ENCODE data around the gene ADGRB2. TPM values are rescaled to one million over a fixed set of nuclear protein-coding genes. Genes with fewer than 3 reads are reported as not detected.

Gene ADGRB2, protein sequence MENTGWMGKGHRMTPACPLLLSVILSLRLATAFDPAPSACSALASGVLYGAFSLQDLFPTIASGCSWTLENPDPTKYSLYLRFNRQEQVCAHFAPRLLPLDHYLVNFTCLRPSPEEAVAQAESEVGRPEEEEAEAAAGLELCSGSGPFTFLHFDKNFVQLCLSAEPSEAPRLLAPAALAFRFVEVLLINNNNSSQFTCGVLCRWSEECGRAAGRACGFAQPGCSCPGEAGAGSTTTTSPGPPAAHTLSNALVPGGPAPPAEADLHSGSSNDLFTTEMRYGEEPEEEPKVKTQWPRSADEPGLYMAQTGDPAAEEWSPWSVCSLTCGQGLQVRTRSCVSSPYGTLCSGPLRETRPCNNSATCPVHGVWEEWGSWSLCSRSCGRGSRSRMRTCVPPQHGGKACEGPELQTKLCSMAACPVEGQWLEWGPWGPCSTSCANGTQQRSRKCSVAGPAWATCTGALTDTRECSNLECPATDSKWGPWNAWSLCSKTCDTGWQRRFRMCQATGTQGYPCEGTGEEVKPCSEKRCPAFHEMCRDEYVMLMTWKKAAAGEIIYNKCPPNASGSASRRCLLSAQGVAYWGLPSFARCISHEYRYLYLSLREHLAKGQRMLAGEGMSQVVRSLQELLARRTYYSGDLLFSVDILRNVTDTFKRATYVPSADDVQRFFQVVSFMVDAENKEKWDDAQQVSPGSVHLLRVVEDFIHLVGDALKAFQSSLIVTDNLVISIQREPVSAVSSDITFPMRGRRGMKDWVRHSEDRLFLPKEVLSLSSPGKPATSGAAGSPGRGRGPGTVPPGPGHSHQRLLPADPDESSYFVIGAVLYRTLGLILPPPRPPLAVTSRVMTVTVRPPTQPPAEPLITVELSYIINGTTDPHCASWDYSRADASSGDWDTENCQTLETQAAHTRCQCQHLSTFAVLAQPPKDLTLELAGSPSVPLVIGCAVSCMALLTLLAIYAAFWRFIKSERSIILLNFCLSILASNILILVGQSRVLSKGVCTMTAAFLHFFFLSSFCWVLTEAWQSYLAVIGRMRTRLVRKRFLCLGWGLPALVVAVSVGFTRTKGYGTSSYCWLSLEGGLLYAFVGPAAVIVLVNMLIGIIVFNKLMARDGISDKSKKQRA (N-terminal part only)
- polyA plus RNA-seq (2013) = 0.20 TPM

GRCh38 chr1:31764312-31765040 lies at the start of gene ADGRB2:
TSS of gene ADGRB2 (minus strand) at chr1:31764340. CDS start at chr1:31757221, 7,119 bp downstream.
- WGBS (ENCODE audit: insufficient coverage) = 8% methylated on average over 33 of the region's 59 CpGs

GRCh38 chr1:31812158-31812829 lies 48.2 kb upstream of the ADGRB2 start:
- Histone ChIP-seq H3K27ac (ENCODE audit: insufficient read depth in 1 of 2, low read depth in 1 of 2, low read length in 2 of 2, poor library complexity in 1 of 2, severe bottlenecking in 2 of 2) (no peak overlapping the region), H3K27me3 (replicated peaks in 2 of 5; ENCODE audit: control insufficient read depth in 4 of 5, insufficient read depth in 5 of 5, low read length in 4 of 5) (no peaks in the 10 kb centered on the region), H3K4me3 (ENCODE audit: control insufficient read depth in 1 of 7, extremely low read depth in 1 of 7, insufficient read depth in 4 of 7, low read depth in 2 of 7, low read length in 6 of 7) (no peak overlapping the region), H3K36me3 (ENCODE audit: control insufficient read depth in 4 of 4, insufficient read depth in 4 of 4, low read length in 3 of 4) (no peaks in the 10 kb centered on the region), H3K4me1 (ENCODE audit: control extremely low read depth in 1 of 4, control insufficient read depth in 4 of 4, insufficient read depth in 4 of 4, low read length in 3 of 4) (peaks cover 0 to 8% (median 3%) of the 10 kb centered on the region in 4 experiments), H3K9me3 (ENCODE audit: control extremely low read depth in 1 of 5, control insufficient read depth in 4 of 5, insufficient read depth in 2 of 5, low read depth in 1 of 5, low read length in 4 of 5) (no peaks in the 10 kb centered on the region)
- ChIA-PET POLR2A (no interaction called here), CTCF (interaction anchor here (1.0 to 2.1 kb wide), 3 partner anchors 9 to 124 kb away, joined by 3 to 7 read pairs (median 3); no protein-coding TSS in a partner anchor)
- WGBS (ENCODE audit: insufficient coverage) = 58% methylated on average over 6 of the region's 9 CpGs
- no peak for DNase-seq

More at GRCh38 chr1:31764312-31765040, at the start of gene ADGRB2:
- Histone ChIP-seq H3K4me1 (ENCODE audit: control extremely low read depth in 1 of 4, control insufficient read depth in 4 of 4, insufficient read depth in 4 of 4, low read length in 3 of 4) (peaks cover 0 to 48% (median 33%) of the 10 kb centered on the region in 4 experiments), H3K27ac (ENCODE audit: insufficient read depth in 1 of 2, low read depth in 1 of 2, low read length in 2 of 2, poor library complexity in 1 of 2, severe bottlenecking in 2 of 2) (no peak within 1 kb of the TSS), H3K36me3 (ENCODE audit: control insufficient read depth in 4 of 4, insufficient read depth in 4 of 4, low read length in 3 of 4) (no peaks in the 10 kb centered on the region), H3K27me3 (replicated peaks in 2 of 5; ENCODE audit: control insufficient read depth in 4 of 5, insufficient read depth in 5 of 5, low read length in 4 of 5) (peaks cover 0 to 38% (median 21%) of the 10 kb centered on the region in 5 experiments), H3K9me3 (ENCODE audit: control extremely low read depth in 1 of 5, control insufficient read depth in 4 of 5, insufficient read depth in 2 of 5, low read depth in 1 of 5, low read length in 4 of 5) (no peaks in the 10 kb centered on the region), H3K4me3 (ENCODE audit: control insufficient read depth in 1 of 7, extremely low read depth in 1 of 7, insufficient read depth in 4 of 7, low read depth in 2 of 7, low read length in 6 of 7) (peak within 1 kb of the TSS in 6 of 7 experiments; percentile 30 to 63 (median 52))
- ChIA-PET POLR2A (interaction anchor here (0.6 kb wide), 1 partner anchor 25 kb away, joined by 3 read pairs; no protein-coding TSS in a partner anchor), CTCF (interaction anchor here (0.6 to 5.5 kb wide), 7 partner anchors 16 to 299 kb away, joined by 3 to 50 read pairs (median 6); no protein-coding TSS in a partner anchor)
- peak in 2 of 3 donors; percentile 70 to 76 for DNase-seq

DNA sequence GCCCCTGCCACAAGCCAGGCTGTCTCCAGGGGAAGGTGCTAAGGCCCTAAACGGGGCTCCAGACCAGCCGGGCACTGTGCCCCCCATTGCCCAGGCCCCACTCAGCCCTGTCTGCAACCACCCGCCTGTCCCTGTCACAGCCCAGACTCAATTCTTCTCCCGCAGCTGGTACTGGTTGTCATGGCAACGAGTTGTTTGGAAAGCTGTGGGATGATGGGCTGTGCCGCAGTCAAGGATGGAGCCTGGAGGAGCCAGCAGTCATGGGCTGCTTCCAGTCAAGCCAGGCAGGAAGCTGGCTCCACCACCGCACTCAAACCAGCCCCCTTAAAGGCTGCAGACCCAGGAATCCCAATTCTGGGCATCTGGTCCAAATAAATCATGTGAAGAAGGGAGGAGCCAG lies 47.5 kb upstream of the ADGRB2 start:
- Histone ChIP-seq H3K9me3 (ENCODE audit: control extremely low read depth in 1 of 5, control insufficient read depth in 4 of 5, insufficient read depth in 2 of 5, low read depth in 1 of 5, low read length in 4 of 5) (no peaks in the 10 kb centered on the region), H3K27ac (ENCODE audit: insufficient read depth in 1 of 2, low read depth in 1 of 2, low read length in 2 of 2, poor library complexity in 1 of 2, severe bottlenecking in 2 of 2) (no peak overlapping the region), H3K27me3 (replicated peaks in 2 of 5; ENCODE audit: control insufficient read depth in 4 of 5, insufficient read depth in 5 of 5, low read length in 4 of 5) (no peaks in the 10 kb centered on the region), H3K36me3 (ENCODE audit: control insufficient read depth in 4 of 4, insufficient read depth in 4 of 4, low read length in 3 of 4) (no peaks in the 10 kb centered on the region), H3K4me1 (ENCODE audit: control extremely low read depth in 1 of 4, control insufficient read depth in 4 of 4, insufficient read depth in 4 of 4, low read length in 3 of 4) (peaks cover 0 to 8% (median 2%) of the 10 kb centered on the region in 4 experiments), H3K4me3 (ENCODE audit: control insufficient read depth in 1 of 7, extremely low read depth in 1 of 7, insufficient read depth in 4 of 7, low read depth in 2 of 7, low read length in 6 of 7) (no peak overlapping the region)
- no peak for DNase-seq
- ChIA-PET CTCF (interaction anchor here (0.5 to 1.4 kb wide), 4 partner anchors 8 to 127 kb away, joined by 3 to 5 read pairs (median 4); partner anchors contain the start of gene PTP4A2), POLR2A (interaction anchor here (0.6 kb wide), 1 partner anchor 30 kb away, joined by 5 read pairs; no protein-coding TSS in a partner anchor)
- WGBS (ENCODE audit: insufficient coverage) = 88% methylated on average over 7 of the region's 7 CpGs

- WGBS (ENCODE audit: insufficient coverage) = 84% methylated on average over 4 of the region's 4 CpGs
- H3K27me3 ChIP-seq (replicated peaks in 2 of 5; ENCODE audit: control insufficient read depth in 4 of 5, insufficient read depth in 5 of 5, low read length in 4 of 5) = no peaks in the 10 kb centered on the region
- ChIA-PET CTCF (no interaction called here), POLR2A (no interaction called here)
- H3K4me3 ChIP-seq (ENCODE audit: control insufficient read depth in 1 of 7, extremely low read depth in 1 of 7, insufficient read depth in 4 of 7, low read depth in 2 of 7, low read length in 6 of 7) = no peak overlapping the region
- no peaks in the 10 kb centered on the region for H3K36me3 ChIP-seq (ENCODE audit: control insufficient read depth in 4 of 4, insufficient read depth in 4 of 4, low read length in 3 of 4)
- no peak for DNase-seq
- peaks cover 0 to 4% (median 2%) of the 10 kb centered on the region in 4 experiments for H3K4me1 ChIP-seq (ENCODE audit: control extremely low read depth in 1 of 4, control insufficient read depth in 4 of 4, insufficient read depth in 4 of 4, low read length in 3 of 4)
- H3K9me3 ChIP-seq (ENCODE audit: control extremely low read depth in 1 of 5, control insufficient read depth in 4 of 5, insufficient read depth in 2 of 5, low read depth in 1 of 5, low read length in 4 of 5) = no peaks in the 10 kb centered on the region
- H3K27ac ChIP-seq (ENCODE audit: insufficient read depth in 1 of 2, low read depth in 1 of 2, low read length in 2 of 2, poor library complexity in 1 of 2, severe bottlenecking in 2 of 2) = no peak overlapping the region
These were observed 45.6 kb upstream of the ADGRB2 start for GRCh38 chr1:31809698-31810097.

- peaks cover 0 to 2% (median 0%) of the 10 kb centered on the region in 4 experiments for H3K4me1 ChIP-seq (ENCODE audit: control extremely low read depth in 1 of 4, control insufficient read depth in 4 of 4, insufficient read depth in 4 of 4, low read length in 3 of 4)
- 63% methylated on average over 1 of the region's 4 CpGs for WGBS (ENCODE audit: insufficient coverage)
- no peak overlapping the region for H3K27ac ChIP-seq (ENCODE audit: insufficient read depth in 1 of 2, low read depth in 1 of 2, low read length in 2 of 2, poor library complexity in 1 of 2, severe bottlenecking in 2 of 2)
- H3K4me3 ChIP-seq (ENCODE audit: control insufficient read depth in 1 of 7, extremely low read depth in 1 of 7, insufficient read depth in 4 of 7, low read depth in 2 of 7, low read length in 6 of 7) = no peak overlapping the region
- no peaks in the 10 kb centered on the region for H3K36me3 ChIP-seq (ENCODE audit: control insufficient read depth in 4 of 4, insufficient read depth in 4 of 4, low read length in 3 of 4)
- H3K9me3 ChIP-seq (ENCODE audit: control extremely low read depth in 1 of 5, control insufficient read depth in 4 of 5, insufficient read depth in 2 of 5, low read depth in 1 of 5, low read length in 4 of 5) = no peaks in the 10 kb centered on the region
- ChIA-PET CTCF (no interaction called here), POLR2A (no interaction called here)
- no peaks in the 10 kb centered on the region for H3K27me3 ChIP-seq (replicated peaks in 2 of 5; ENCODE audit: control insufficient read depth in 4 of 5, insufficient read depth in 5 of 5, low read length in 4 of 5)
- DNase-seq = no peak
These were observed 43.3 kb upstream of the ADGRB2 start for GRCh38 chr1:31807273-31808048.
